Measurements from ENCODE around the gene KATNB1. TPM values are rescaled to one million over a fixed set of nuclear protein-coding genes. Genes with fewer than 3 reads are reported as not detected.

KATNB1 gene
- total and polyA plus RNA-seq, 2 experiments from 2014 or later: 31.4 to 65.9 TPM

DNA sequence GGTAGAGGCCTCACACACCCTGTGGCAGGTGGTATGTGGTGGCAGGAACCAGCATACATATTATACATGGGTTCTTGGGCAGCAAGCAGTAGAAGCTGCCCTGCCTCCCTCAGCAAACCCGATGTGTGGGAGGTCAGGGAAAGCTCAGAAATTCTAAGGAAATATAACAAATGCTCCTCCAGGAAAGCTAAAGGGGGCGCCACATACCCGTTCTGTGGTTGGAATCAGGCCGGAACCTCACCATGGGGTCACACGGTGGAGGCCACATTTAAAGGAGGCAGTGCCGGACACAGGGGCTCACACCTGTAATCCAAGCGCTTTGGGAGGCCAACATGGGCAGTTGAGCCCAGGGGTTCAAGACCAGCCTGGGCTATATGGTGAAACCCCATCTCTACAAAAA lies 12.4 kb upstream of the KATNB1 start:
- H3K9me2 ChIP-seq (ENCODE audit: insufficient read depth): no peaks in the 10 kb centered on the region
- no peak overlapping the region for H3K4me3 Mint-ChIP-seq
- no peaks in the 10 kb centered on the region for H3F3A ChIP-seq (replicated peaks; ENCODE audit: low read depth)
- TF ChIP-seq, protein P1, sequence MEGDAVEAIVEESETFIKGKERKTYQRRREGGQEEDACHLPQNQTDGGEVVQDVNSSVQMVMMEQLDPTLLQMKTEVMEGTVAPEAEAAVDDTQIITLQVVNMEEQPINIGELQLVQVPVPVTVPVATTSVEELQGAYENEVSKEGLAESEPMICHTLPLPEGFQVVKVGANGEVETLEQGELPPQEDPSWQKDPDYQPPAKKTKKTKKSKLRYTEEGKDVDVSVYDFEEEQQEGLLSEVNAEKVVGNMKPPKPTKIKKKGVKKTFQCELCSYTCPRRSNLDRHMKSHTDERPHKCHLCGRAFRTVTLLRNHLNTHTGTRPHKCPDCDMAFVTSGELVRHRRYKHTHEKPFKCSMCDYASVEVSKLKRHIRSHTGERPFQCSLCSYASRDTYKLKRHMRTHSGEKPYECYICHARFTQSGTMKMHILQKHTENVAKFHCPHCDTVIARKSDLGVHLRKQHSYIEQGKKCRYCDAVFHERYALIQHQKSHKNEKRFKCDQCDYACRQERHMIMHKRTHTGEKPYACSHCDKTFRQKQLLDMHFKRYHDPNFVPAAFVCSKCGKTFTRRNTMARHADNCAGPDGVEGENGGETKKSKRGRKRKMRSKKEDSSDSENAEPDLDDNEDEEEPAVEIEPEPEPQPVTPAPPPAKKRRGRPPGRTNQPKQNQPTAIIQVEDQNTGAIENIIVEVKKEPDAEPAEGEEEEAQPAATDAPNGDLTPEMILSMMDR (conservative IDR thresholded peaks at IDR 0.05; ENCODE audit: low read depth in 2 of 2): peak; percentile 63 to 77
- TF ChIP-seq, protein P2, sequence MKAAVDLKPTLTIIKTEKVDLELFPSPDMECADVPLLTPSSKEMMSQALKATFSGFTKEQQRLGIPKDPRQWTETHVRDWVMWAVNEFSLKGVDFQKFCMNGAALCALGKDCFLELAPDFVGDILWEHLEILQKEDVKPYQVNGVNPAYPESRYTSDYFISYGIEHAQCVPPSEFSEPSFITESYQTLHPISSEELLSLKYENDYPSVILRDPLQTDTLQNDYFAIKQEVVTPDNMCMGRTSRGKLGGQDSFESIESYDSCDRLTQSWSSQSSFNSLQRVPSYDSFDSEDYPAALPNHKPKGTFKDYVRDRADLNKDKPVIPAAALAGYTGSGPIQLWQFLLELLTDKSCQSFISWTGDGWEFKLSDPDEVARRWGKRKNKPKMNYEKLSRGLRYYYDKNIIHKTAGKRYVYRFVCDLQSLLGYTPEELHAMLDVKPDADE (IDR thresholded peaks at IDR 0.05): no peak
- no peak overlapping the region for H3K27ac Mint-ChIP-seq
- H3K79me2 ChIP-seq (replicated peaks; ENCODE audit: insufficient read depth): no peaks in the 10 kb centered on the region
- no peak overlapping the region for H3K4me2 ChIP-seq
- H3K4me3 ChIP-seq: no peak overlapping the region
- DNase-seq (ENCODE audit: low spot score) (peak; percentile 76), ATAC-seq (peak; percentile 65)
- no peaks in the 10 kb centered on the region for H4K20me1 ChIP-seq (replicated peaks; ENCODE audit: insufficient read depth)
- no peaks in the 10 kb centered on the region for H3K36me3 ChIP-seq (ENCODE audit: insufficient read depth)
- no peak overlapping the region for H2AFZ ChIP-seq
- H3K9me3 Mint-ChIP-seq: no peaks in the 10 kb centered on the region
- H3K27me3 Mint-ChIP-seq (ENCODE audit: insufficient read depth, low read depth, poor library complexity): peaks cover 10% of the 10 kb centered on the region
- H3K4me1 ChIP-seq (ENCODE audit: insufficient read depth): no peaks in the 10 kb centered on the region
- H3K27me3 ChIP-seq (ENCODE audit: insufficient read depth): no peaks in the 10 kb centered on the region
- H3K4me1 Mint-ChIP-seq: no peaks in the 10 kb centered on the region
- no peak overlapping the region for H3K27ac ChIP-seq (ENCODE audit: low read depth)
- H3K36me3 Mint-ChIP-seq (ENCODE audit: low read depth): no peaks in the 10 kb centered on the region

DNA sequence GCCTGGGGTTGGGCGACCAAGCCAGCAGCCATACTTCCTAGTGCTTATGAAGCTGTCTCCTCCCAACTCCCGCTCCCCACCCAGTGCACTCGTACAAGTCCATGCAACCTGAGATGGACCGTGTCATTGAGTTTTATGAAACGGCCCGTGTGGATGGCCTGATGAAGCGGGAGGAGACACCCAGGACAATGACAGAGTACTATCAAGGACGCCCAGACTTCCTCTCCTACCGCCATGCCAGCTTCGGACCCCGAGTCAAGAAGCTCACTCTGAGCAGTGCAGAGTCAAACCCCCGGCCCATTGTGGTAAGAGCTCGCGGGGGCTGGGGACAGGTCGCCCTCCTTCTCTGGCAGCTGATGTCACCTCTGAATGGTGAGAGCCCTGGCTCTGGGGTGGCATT lies 11.0 kb upstream of the KATNB1 start:
- Histone ChIP-seq H3K79me2 (replicated peaks; ENCODE audit: insufficient read depth) (no peaks in the 10 kb centered on the region), H3K4me3 (no peak overlapping the region), H3K9me2 (ENCODE audit: insufficient read depth) (no peaks in the 10 kb centered on the region), H3K27me3 (ENCODE audit: insufficient read depth) (no peaks in the 10 kb centered on the region), H3K36me3 (ENCODE audit: insufficient read depth) (no peaks in the 10 kb centered on the region), H3F3A (replicated peaks; ENCODE audit: low read depth) (no peaks in the 10 kb centered on the region), H2AFZ (no peak overlapping the region), H3K27ac (ENCODE audit: low read depth) (no peak overlapping the region), H3K4me2 (no peak overlapping the region), H3K4me1 (ENCODE audit: insufficient read depth) (no peaks in the 10 kb centered on the region), H4K20me1 (replicated peaks; ENCODE audit: insufficient read depth) (no peaks in the 10 kb centered on the region)
- no peaks in the 10 kb centered on the region for H3K4me1 Mint-ChIP-seq
- peaks cover 10% of the 10 kb centered on the region for H3K27me3 Mint-ChIP-seq (ENCODE audit: insufficient read depth, low read depth, poor library complexity)
- DNase-seq (ENCODE audit: low spot score) (no peak), ATAC-seq (no peak)
- TF ChIP-seq NANOG (IDR thresholded peaks at IDR 0.05; ENCODE audit: borderline replicate concordance) (no peak), JUNB (IDR thresholded peaks at IDR 0.05; ENCODE audit: unreplicated experiment) (no peak), EZH2phosphoT487 (IDR thresholded peaks at IDR 0.05; ENCODE audit: unreplicated experiment) (no peak), EZH2 (IDR thresholded peaks at IDR 0.05; ENCODE audit: low read depth, unreplicated experiment) (no peak), ZNF114 (CRISPR knock-in tag; IDR thresholded peaks at IDR 0.05) (no peak), STAT1 (IDR thresholded peaks at IDR 0.05; ENCODE audit: unreplicated experiment) (no peak)
- no peaks in the 10 kb centered on the region for H3K9me3 Mint-ChIP-seq
- no peak overlapping the region for H3K27ac Mint-ChIP-seq
- H3K36me3 Mint-ChIP-seq (ENCODE audit: low read depth): no peaks in the 10 kb centered on the region
- no peak overlapping the region for H3K4me3 Mint-ChIP-seq

DNA sequence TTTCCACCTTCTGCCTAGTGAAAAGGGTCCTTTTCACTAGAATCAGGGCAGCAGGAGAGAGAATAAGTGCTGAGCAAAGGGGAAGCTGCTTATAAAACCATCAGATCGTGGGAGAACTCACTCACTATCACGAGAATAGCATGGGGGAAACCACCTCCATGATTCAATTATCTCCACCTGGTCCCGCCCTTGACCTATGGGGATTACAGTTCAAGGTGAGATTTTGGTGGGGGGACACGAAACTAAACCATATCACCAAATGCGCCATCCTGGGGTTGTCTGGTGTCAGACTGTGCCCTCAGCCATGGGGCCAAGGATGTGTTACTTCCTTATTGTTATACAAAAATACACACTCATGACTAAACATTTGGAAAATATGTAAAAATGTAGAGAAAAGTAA lies 10.4 kb upstream of the KATNB1 start:
- no peaks in the 10 kb centered on the region for H3K36me3 Mint-ChIP-seq (ENCODE audit: low read depth)
- H3K9me2 ChIP-seq (ENCODE audit: insufficient read depth): no peaks in the 10 kb centered on the region
- no peak overlapping the region for H3K27ac Mint-ChIP-seq
- DNase-seq (ENCODE audit: low spot score) (no peak), ATAC-seq (no peak)
- no peaks in the 10 kb centered on the region for H3K4me1 Mint-ChIP-seq
- no peak overlapping the region for H3K27ac ChIP-seq (ENCODE audit: low read depth)
- H3K27me3 Mint-ChIP-seq (ENCODE audit: insufficient read depth, low read depth, poor library complexity): peaks cover 9% of the 10 kb centered on the region
- no peaks in the 10 kb centered on the region for H4K20me1 ChIP-seq (replicated peaks; ENCODE audit: insufficient read depth)
- no peak overlapping the region for H3K4me2 ChIP-seq
- no peak overlapping the region for H2AFZ ChIP-seq
- H3F3A ChIP-seq (replicated peaks; ENCODE audit: low read depth): no peaks in the 10 kb centered on the region
- H3K36me3 ChIP-seq (ENCODE audit: insufficient read depth): no peaks in the 10 kb centered on the region
- H3K4me3 Mint-ChIP-seq: no peak overlapping the region
- H3K79me2 ChIP-seq (replicated peaks; ENCODE audit: insufficient read depth): no peaks in the 10 kb centered on the region
- H3K4me1 ChIP-seq (ENCODE audit: insufficient read depth): no peaks in the 10 kb centered on the region
- no peaks in the 10 kb centered on the region for H3K9me3 Mint-ChIP-seq
- no peak overlapping the region for H3K4me3 ChIP-seq
- no peaks in the 10 kb centered on the region for H3K27me3 ChIP-seq (ENCODE audit: insufficient read depth)
- TF ChIP-seq CREB1 (CRISPR knock-in tag; IDR thresholded peaks at IDR 0.05; ENCODE audit: low read depth) (no peak), EZH2phosphoT487 (IDR thresholded peaks at IDR 0.05; ENCODE audit: unreplicated experiment) (no peak)

Measured in GM23338 (cell line).